Heart right ventricle (tissue), 16 donors: Measurements from ENCODE around the gene SET. TPM values are rescaled to one million over a fixed set of nuclear protein-coding genes. Genes with fewer than 3 reads are reported as not detected.

Experiments used
- ATAC-seq, 8 donors: fragments of 200-7000 bp; cut with Tn5 transposase; one replicate each; pipeline ENCODE4 v1.9.1; 2020; ENCODE audit warnings: mild to moderate bottlenecking in 8 of 8, moderate library complexity in 8 of 8, moderate number of reproducible peaks in 1 of 8
- DNase-seq, 2 donors: peaks; one replicate each; pipeline ENCODE4 v3.0.0-alpha.2; 2020
- H3K27ac ChIP-seq, 10 donors: fragments of 200-600 bp; sonication (generic) in 2 of 10; one replicate each; pipeline versions ENCODE4 v1.5.0 to v1.8.0; 2020 to 2022; ENCODE audit warnings: mild to moderate bottlenecking in 3 of 10
- H3K27me3 ChIP-seq, 7 donors: fragments of 200-600 bp; one replicate each; pipeline ENCODE4 v1.8.0; 2021 to 2022; ENCODE audit warnings: mild to moderate bottlenecking in 2 of 7
- H3K36me3 ChIP-seq, 9 donors: fragments of 200-600 bp; sonication (generic) in 1 of 9; one replicate each; pipeline versions ENCODE4 v1.5.0 to v1.8.0; 2020 to 2022; ENCODE audit warnings: mild to moderate bottlenecking in 2 of 9
- H3K4me1 ChIP-seq, 9 donors: fragments of 200-600 bp; sonication (generic) in 1 of 9; one replicate each; pipeline versions ENCODE4 v1.5.0 to v1.8.0; 2020 to 2022; ENCODE audit warnings: mild to moderate bottlenecking in 4 of 9
- H3K4me3 ChIP-seq, 10 donors: fragments of 200-600 bp; sonication (generic) in 2 of 10; one replicate each; pipeline versions ENCODE4 v1.5.0 to v1.8.0; 2020 to 2022; ENCODE audit warnings: mild to moderate bottlenecking in 7 of 10, moderate library complexity in 2 of 10
- H3K9me3 ChIP-seq, 11 donors: fragments of 200-600 bp in 10 of 11; sonication (generic) in 2 of 11; one replicate each; pipeline versions ENCODE4 v1.5.0 to v1.8.0; 2013 to 2022; ENCODE audit warnings: mild to moderate bottlenecking in 2 of 11, control low read depth in 1 of 11, moderate library complexity in 1 of 11
- WGBS, 2 donors: extraction: QIAGEN DNeasy Blood & Tissue Kit; methylation state at CpG; one replicate each; pipeline ENCODE4 v1.1.7; 2013; ENCODE audit warnings: inconsistent platforms in 1 of 2; 5-methylcytosine and 5-hydroxymethylcytosine counted together
- intact Hi-C, 10 donors: fragments of 100-400 bp; cut with DNase I; formaldehyde crosslinking; loops; one replicate each; pipeline versions ENCODE4 v1.11.1 to v1.14.2; 2022
- polyA plus RNA-seq, 2 donors: library from polyadenylated mRNA; stranded (reverse); fragments of 200-250 nt; gene quantifications; one replicate each; pipeline ENCODE4 v1.2.3, GENCODE V29; 2013
- total RNA-seq, 10 donors: library from RNA; stranded (reverse); fragmentation: NEBNext Ultra II Directional in 3 of 10; extraction: Animal tissue kit (Norgen Biotek cat#: 25700) in 3 of 10; gene quantifications; one replicate each; pipeline versions ENCODE4 v1.2.1 to v1.2.4, GENCODE V29; 2021 to 2023
- TF ChIP-seq, protein P1 (sequence below), 9 donors: fragments of 200-600 bp; sonication (generic) in 2 of 9; IDR thresholded peaks; one replicate each; pipeline versions ENCODE4 v1.5.0 to v1.8.0; 2021 to 2022; ENCODE audit warnings: antibody characterized with exemption in 9 of 9, mild to moderate bottlenecking in 5 of 9, moderate library complexity in 1 of 9
- donor health status: Arrhythmogenic right ventricular cardiomyopathy.
- donor health status: ischemic (EF 13 %, LVEDD 7.1; RV severe dilation, severe dysfunction).
- donor health status: healthy with polysubstance abuse.
- donor health status: DM: no; HTN: yes; CAD: no.
- donor health status: DM: no; HTN: no; CAD: no.
- donor health status: ischemic (EF 25% LVEDD 6.9; RV normal size, moderate dysfunction).
- donor health status: ischemic (EF 25% LVEDD 5.7; RV mildly dilated, moderate dysfunction).
- donor health status: healthy.
- donor health status: DM: yes; HTN: yes; CAD: no.
- donor health status: Ischemic cardiomyopathy.
- donor health status: ischemic (EF 35%, LVEDD 5.7; RV mildly dilated, moderate dysfunction).
- donor health status: nonischemic (EF 11% LVEDD 7.7; RV severe dilation, severe dysfunction).
- donor health status: DM: yes; HTN: yes; CAD: no.
- donor health status: PGD.
- donor health status: ischemic (EF 29% LVEDD 5.4; RV normal size, mild dysfunction).
- donor health status: nonischemic (EF 23%, LVEDD 6.1; RV moderate dilation, normal function).

SET gene
- total and polyA plus RNA-seq, 12 donors, result 87.0 to 228 (median 196) TPM

DNA sequence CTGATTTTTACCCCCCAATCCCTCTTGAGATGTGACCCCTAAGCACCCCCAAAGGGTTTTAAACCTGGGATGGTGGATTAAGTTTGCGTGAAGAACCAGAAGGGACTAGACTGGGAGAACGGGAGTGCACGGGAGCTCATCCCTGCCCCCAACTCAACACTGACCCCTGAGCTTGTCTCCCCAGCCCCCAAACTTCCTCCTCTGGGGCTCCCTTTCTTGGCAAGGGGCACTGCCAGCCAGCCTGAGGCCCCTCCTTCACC, 5.0 kb upstream of the SET start:
- H3K27me3 ChIP-seq, result no peaks in the 10 kb centered on the region
- H3K4me3 ChIP-seq, result peak overlapping the region; percentile 47 to 75 (median 58)
- WGBS, 2 donors, result 3 to 8% methylated on average over 3 of the region's 3 CpGs
- H3K36me3 ChIP-seq, result no peaks in the 10 kb centered on the region
- ATAC-seq (peak in 4 of 8 donors; percentile 2 to 7 (median 6)), DNase-seq (no peak)
- H3K4me1 ChIP-seq, result peaks cover 5 to 53% (median 26%) of the 10 kb centered on the region in 9 donors
- intact Hi-C loops, result loop anchor here in 4 of 10 donors (5.0 to 10.0 kb wide), 3 partner anchors 49 to 261 kb away; partner anchors contain the start of genes DOLK (in 1 of the 4), NUP188 (in 1 of the 4) and SPTAN1 (in 1 of the 4)
- peak overlapping the region; percentile 5 to 96 (median 72) for H3K27ac ChIP-seq
- H3K9me3 ChIP-seq, result no peaks in the 10 kb centered on the region
- TF ChIP-seq, protein P1, sequence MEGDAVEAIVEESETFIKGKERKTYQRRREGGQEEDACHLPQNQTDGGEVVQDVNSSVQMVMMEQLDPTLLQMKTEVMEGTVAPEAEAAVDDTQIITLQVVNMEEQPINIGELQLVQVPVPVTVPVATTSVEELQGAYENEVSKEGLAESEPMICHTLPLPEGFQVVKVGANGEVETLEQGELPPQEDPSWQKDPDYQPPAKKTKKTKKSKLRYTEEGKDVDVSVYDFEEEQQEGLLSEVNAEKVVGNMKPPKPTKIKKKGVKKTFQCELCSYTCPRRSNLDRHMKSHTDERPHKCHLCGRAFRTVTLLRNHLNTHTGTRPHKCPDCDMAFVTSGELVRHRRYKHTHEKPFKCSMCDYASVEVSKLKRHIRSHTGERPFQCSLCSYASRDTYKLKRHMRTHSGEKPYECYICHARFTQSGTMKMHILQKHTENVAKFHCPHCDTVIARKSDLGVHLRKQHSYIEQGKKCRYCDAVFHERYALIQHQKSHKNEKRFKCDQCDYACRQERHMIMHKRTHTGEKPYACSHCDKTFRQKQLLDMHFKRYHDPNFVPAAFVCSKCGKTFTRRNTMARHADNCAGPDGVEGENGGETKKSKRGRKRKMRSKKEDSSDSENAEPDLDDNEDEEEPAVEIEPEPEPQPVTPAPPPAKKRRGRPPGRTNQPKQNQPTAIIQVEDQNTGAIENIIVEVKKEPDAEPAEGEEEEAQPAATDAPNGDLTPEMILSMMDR (IDR thresholded peaks at IDR 0.05), result no peak

GRCh38 chr9:128684325-128685199, 4.5 kb upstream of the SET start:
- peak overlapping the region; percentile 5 to 96 (median 72) for H3K27ac ChIP-seq
- no peaks in the 10 kb centered on the region for H3K9me3 ChIP-seq
- H3K36me3 ChIP-seq, result no peaks in the 10 kb centered on the region
- ATAC-seq (peak; percentile 30 to 76 (median 57)), DNase-seq (peak; percentile 71 to 72)
- intact Hi-C loops, result loop anchor here in 6 of 10 donors (5.0 to 10.0 kb wide), 5 partner anchors 47 to 943 kb away; partner anchors contain the start of genes DOLK (in 1 of the 6), NTMT1 (in 1 of the 6), NUP188 (in 1 of the 6) and SPTAN1 (in 1 of the 6)
- TF ChIP-seq, protein P1 (IDR thresholded peaks at IDR 0.05), result no peak
- no peaks in the 10 kb centered on the region for H3K27me3 ChIP-seq
- 13 to 18% methylated on average over 15 of the region's 15 CpGs for WGBS, 2 donors
- peak overlapping the region; percentile 47 to 75 (median 58) for H3K4me3 ChIP-seq
- peaks cover 5 to 53% (median 26%) of the 10 kb centered on the region in 9 donors for H3K4me1 ChIP-seq

DNA sequence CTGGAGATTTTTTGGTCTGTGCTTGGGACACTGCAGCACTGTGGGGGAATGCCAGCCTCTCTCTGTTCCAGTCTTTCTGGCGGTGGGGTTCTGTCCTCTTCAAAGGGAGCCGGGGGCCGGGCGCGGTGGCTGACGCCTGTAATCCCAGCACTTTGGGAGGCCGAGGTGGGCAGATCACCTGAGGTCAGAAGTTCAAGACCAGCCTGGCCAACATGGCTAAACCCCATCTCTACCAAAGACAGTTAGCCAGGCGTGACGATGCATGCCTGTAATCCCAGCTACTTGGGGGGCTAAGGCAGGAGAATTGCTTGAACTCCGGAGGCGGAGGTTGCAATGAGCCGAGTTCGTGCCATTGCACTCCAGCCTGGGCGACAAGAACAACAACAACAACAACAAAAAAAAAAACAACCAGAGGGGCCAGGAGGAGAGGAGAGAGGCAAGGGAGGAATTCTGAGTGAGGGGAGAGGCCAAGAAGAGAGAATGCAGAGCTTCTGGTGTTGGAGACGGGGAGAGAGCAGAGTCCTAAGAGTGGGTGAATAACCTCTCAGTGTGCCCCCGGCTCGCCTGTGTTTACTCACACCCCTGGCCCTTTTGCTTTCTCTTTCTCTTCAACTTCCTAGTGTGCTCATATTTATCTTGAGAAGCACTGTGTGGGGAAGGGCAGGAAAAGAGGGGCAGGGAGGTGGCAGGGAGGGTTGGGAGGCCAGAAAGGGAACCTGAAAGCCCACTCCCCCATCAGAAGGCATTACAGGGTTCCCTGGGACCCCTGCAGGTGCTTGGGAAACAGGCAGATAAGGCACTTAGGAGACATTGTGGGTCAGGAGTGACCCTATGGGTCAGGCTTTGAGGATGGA, 3.2 kb upstream of the SET start:
- Histone ChIP-seq H3K36me3 (no peaks in the 10 kb centered on the region), H3K4me3 (peak overlapping the region in 3 of 10 donors; percentile 12 to 51 (median 24)), H3K27me3 (no peaks in the 10 kb centered on the region), H3K4me1 (peaks cover 11 to 60% (median 32%) of the 10 kb centered on the region in 9 donors), H3K27ac (peak overlapping the region in 5 of 10 donors; percentile 9 to 96 (median 43)), H3K9me3 (no peaks in the 10 kb centered on the region)
- TF ChIP-seq, protein P1 (IDR thresholded peaks at IDR 0.05), result no peak
- intact Hi-C loops, result loop anchor here in 6 of 10 donors (5.0 to 10.0 kb wide), 4 partner anchors 49 to 941 kb away; partner anchors contain the start of genes DOLK (in 1 of the 6), NTMT1 (in 1 of the 6) and NUP188 (in 1 of the 6)
- WGBS, 2 donors, result 81 to 82% methylated on average over 17 of the region's 17 CpGs
- ATAC-seq (no peak), DNase-seq (no peak)

GRCh38 chr9:128687453-128687852, 1.6 kb upstream of the SET start:
- Histone ChIP-seq H3K4me1 (peaks cover 13 to 67% (median 39%) of the 10 kb centered on the region in 9 donors), H3K9me3 (no peaks in the 10 kb centered on the region), H3K27me3 (no peaks in the 10 kb centered on the region), H3K27ac (peak overlapping the region in 1 of 10 donors; percentile 98), H3K4me3 (no peak overlapping the region), H3K36me3 (peaks cover 0 to 16% (median 12%) of the 10 kb centered on the region in 9 donors)
- WGBS, 2 donors, result 94 to 95% methylated on average over 4 of the region's 4 CpGs
- intact Hi-C loops, result loop anchor here in 6 of 10 donors (5.0 to 10.0 kb wide), 4 partner anchors 50 to 940 kb away; partner anchors contain the start of genes DOLK (in 1 of the 6), NTMT1 (in 1 of the 6) and NUP188 (in 1 of the 6)
- TF ChIP-seq, protein P1 (IDR thresholded peaks at IDR 0.05), result no peak
- no peak for DNase-seq
- no peak for ATAC-seq
